Stimulated activated CD8-positive, alpha-beta memory T cell treated with anti-CD3 and anti-CD28 coated beads, Interleukin-12 subunit alpha, Interleukin-12 subunit beta, amount 100 ng/mL, for 4 hours (primary cell): Measurements from ENCODE around the gene VGLL4.

Experiments used
- DNase-seq: peaks from one replicate; pipeline ENCODE4 v3.0.0-alpha.2; 2020; ENCODE audit warnings: low read depth

The VGLL4 gene

GRCh38 chr3:11564577-11565001 lies 79.1 kb downstream of the VGLL4 start:
- no peak for DNase-seq

GRCh38 chr3:11563865-11564185 lies 79.9 kb downstream of the VGLL4 start:
- DNase-seq: no peak

- no peak for DNase-seq
Measured at GRCh38 chr3:11563159-11563864, 80.4 kb downstream of the VGLL4 start.

- no peak for DNase-seq
Measured at GRCh38 chr3:11562277-11562881, 81.3 kb downstream of the VGLL4 start.

GRCh38 chr3:11560746-11561145 lies 83.0 kb downstream of the VGLL4 start:
- no peak for DNase-seq

GRCh38 chr3:11559816-11560633 lies 83.7 kb downstream of the VGLL4 start:
- DNase-seq: no peak

GRCh38 chr3:11558918-11559815 lies 84.5 kb downstream of the VGLL4 start:
- DNase-seq: no peak

- no peak for DNase-seq
Measured at GRCh38 chr3:11558411-11558903, 85.3 kb downstream of the VGLL4 start.

GRCh38 chr3:11558002-11558401 lies 85.7 kb downstream of the VGLL4 start:
- DNase-seq: no peak

GRCh38 chr3:11556851-11557644 lies 86.7 kb downstream of the VGLL4 start:
- no peak for DNase-seq

GRCh38 chr3:11555881-11556633 lies 87.7 kb downstream of the VGLL4 start:
- no peak for DNase-seq

- DNase-seq: no peak
Measured at GRCh38 chr3:11555211-11555782, 88.4 kb downstream of the VGLL4 start.

GRCh38 chr3:11554666-11555065 lies 89.0 kb downstream of the VGLL4 start:
- no peak for DNase-seq

- DNase-seq: no peak
Measured at GRCh38 chr3:11554236-11554610, 89.5 kb downstream of the VGLL4 start.

- DNase-seq: no peak
Measured at GRCh38 chr3:11553436-11554235, 90.1 kb downstream of the VGLL4 start.

- DNase-seq: no peak
Measured at GRCh38 chr3:11552289-11553264, 91.1 kb downstream of the VGLL4 start.

- DNase-seq: no peak
Measured at GRCh38 chr3:11551036-11551435, 92.7 kb downstream of the VGLL4 start.

GRCh38 chr3:11549580-11550140 lies 94.1 kb downstream of the VGLL4 start:
- no peak for DNase-seq
